DND-41 (cell line): ENCODE measurements around the gene PTCHD1.

Experiments used
- ATAC-seq: fragments of 200-7000 bp; cut with Tn5 transposase; 3 replicates; pipeline ENCODE4 v1.9.1; 2021; ENCODE audit warnings: low read depth; ENCODE audit not compliant: insufficient read depth
- DNase-seq: peaks from one replicate; pipeline ENCODE4 v3.0.0-alpha.2; 2020
- H2AFZ ChIP-seq: 2 replicates; pipeline ENCODE4 v1.6.0; 2012; ENCODE audit warnings: low read depth, low read length
- H3K27ac ChIP-seq: 2 replicates; pipeline ENCODE4 v1.5.1; 2012; ENCODE audit warnings: low read length, inconsistent platforms
- H3K27me3 ChIP-seq: fragments of 200-600 bp; sonication (generic); 2 replicates; pipeline ENCODE4 v1.6.0; 2012; ENCODE audit warnings: low read length, mild to moderate bottlenecking, inconsistent platforms; ENCODE audit not compliant: insufficient read depth, poor library complexity
- H3K36me3 ChIP-seq: 2 replicates; pipeline ENCODE4 v1.5.1; 2012; ENCODE audit warnings: low read length, inconsistent platforms; ENCODE audit not compliant: insufficient read depth
- H3K4me1 ChIP-seq: 2 replicates; pipeline ENCODE4 v1.5.1; 2012; ENCODE audit warnings: mild to moderate bottlenecking, low read length; ENCODE audit not compliant: insufficient read depth
- H3K4me2 ChIP-seq: 2 replicates; pipeline ENCODE4 v1.6.0; 2012; ENCODE audit warnings: mild to moderate bottlenecking, moderate library complexity, low read length, inconsistent platforms; ENCODE audit not compliant: insufficient read depth
- H3K4me3 ChIP-seq, 2 experiments: fragments of 200-600 bp in 1 of 2; shearing (Covaris generic) in 1 of 2; 2 replicates each; pipeline ENCODE4 v1.5.1; 2012 to 2016; ENCODE audit warnings: inconsistent platforms in 2 of 2, low read length in 2 of 2, mild to moderate bottlenecking in 2 of 2, low read depth in 1 of 2, moderate library complexity in 1 of 2
- H3K79me2 ChIP-seq: 2 replicates; pipeline ENCODE4 v1.6.0; 2012; ENCODE audit warnings: low read length, inconsistent platforms; ENCODE audit not compliant: insufficient read depth
- H3K9ac ChIP-seq: 2 replicates; pipeline ENCODE4 v1.6.0; 2012; ENCODE audit warnings: low read depth, mild to moderate bottlenecking, inconsistent platforms, low read length, moderate library complexity
- H3K9me3 ChIP-seq: 2 replicates; pipeline ENCODE4 v1.5.1; 2012; ENCODE audit warnings: low read length, moderate library complexity, mild to moderate bottlenecking, inconsistent platforms; ENCODE audit not compliant: insufficient read depth, severe bottlenecking
- H4K20me1 ChIP-seq: 2 replicates; pipeline ENCODE4 v1.6.0; 2012; ENCODE audit warnings: low read length; ENCODE audit not compliant: insufficient read depth
- EZH2 ChIP-seq: IDR thresholded peaks from 3 replicates; pipeline ENCODE4 v1.6.1; 2012; ENCODE audit warnings: borderline replicate concordance, low read depth, mild to moderate bottlenecking, moderate library complexity, low read length, inconsistent platforms; ENCODE audit not compliant: severe bottlenecking
- TF ChIP-seq, protein P1 (sequence below): IDR thresholded peaks from 2 replicates; pipeline ENCODE4 v1.5.1; 2012; ENCODE audit warnings: borderline replicate concordance, low read length, moderate library complexity, mild to moderate bottlenecking; ENCODE audit not compliant: poor library complexity, severe bottlenecking; ENCODE audit errors: extremely low read depth

PTCHD1 gene

DNA sequence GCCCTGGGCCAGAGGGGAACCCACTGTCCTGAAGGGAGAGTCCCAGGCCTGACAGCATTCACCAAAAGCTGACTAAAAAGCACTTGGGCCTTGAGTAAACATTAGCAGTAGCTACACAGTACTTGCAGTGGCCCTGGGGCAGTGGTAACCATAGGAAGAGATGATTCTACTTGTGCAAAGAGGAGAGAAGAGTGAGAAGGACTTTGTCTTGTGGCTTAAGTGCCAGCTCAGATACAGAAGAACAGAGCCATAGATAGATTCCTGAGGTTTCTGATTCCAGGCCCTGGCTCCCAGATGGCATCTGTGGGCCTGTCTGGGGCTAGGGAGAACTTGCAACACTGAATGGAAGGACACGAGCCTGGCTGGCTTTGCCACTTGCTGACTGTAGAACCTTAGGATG is 100.5 kb downstream of the PTCHD1 start:
- ATAC-seq (no peak), DNase-seq (no peak)

DNA sequence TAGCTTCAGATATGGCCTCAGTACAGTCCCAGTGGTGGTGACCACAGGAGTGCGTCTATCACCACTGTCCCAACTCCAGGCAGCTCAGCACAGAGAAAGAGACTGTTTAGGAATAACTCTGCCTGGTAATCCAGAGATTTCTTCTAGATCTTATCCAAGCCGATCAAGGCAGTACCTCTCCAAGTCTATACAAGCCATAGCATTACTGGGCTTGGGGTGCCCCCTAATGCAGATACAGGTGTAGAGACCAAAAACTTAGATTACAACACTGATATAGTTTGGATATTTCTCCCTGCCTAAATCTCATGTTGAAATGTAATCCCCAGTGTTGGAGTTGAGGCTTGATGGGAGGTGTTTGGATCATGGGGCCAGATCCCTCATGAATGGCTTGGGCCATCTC is 100.9 kb downstream of the PTCHD1 start:
- Histone ChIP-seq H3K4me3 (no peak overlapping the region), H3K9ac (no peak overlapping the region), H3K36me3 (no peaks in the 10 kb centered on the region), H3K27me3 (no peaks in the 10 kb centered on the region), H3K4me1 (no peaks in the 10 kb centered on the region), H3K79me2 (no peaks in the 10 kb centered on the region), H3K27ac (no peak overlapping the region), H3K4me2 (no peak overlapping the region), H3K9me3 (no peaks in the 10 kb centered on the region), H4K20me1 (no peaks in the 10 kb centered on the region), H2AFZ (no peak overlapping the region)
- DNase-seq: no peak
- no peak for TF ChIP-seq EZH2
- TF ChIP-seq, protein P1, sequence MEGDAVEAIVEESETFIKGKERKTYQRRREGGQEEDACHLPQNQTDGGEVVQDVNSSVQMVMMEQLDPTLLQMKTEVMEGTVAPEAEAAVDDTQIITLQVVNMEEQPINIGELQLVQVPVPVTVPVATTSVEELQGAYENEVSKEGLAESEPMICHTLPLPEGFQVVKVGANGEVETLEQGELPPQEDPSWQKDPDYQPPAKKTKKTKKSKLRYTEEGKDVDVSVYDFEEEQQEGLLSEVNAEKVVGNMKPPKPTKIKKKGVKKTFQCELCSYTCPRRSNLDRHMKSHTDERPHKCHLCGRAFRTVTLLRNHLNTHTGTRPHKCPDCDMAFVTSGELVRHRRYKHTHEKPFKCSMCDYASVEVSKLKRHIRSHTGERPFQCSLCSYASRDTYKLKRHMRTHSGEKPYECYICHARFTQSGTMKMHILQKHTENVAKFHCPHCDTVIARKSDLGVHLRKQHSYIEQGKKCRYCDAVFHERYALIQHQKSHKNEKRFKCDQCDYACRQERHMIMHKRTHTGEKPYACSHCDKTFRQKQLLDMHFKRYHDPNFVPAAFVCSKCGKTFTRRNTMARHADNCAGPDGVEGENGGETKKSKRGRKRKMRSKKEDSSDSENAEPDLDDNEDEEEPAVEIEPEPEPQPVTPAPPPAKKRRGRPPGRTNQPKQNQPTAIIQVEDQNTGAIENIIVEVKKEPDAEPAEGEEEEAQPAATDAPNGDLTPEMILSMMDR: no peak
- ATAC-seq: no peak

More for the DNA sequence above, 100.5 kb downstream of the PTCHD1 start:
- H3K79me2 ChIP-seq: no peaks in the 10 kb centered on the region
- H3K9ac ChIP-seq: no peak overlapping the region
- no peak overlapping the region for H3K27ac ChIP-seq
- no peaks in the 10 kb centered on the region for H3K36me3 ChIP-seq
- no peak for TF ChIP-seq EZH2
- TF ChIP-seq, protein P1: no peak
- H3K4me3 ChIP-seq: no peak overlapping the region
- H3K4me2 ChIP-seq: no peak overlapping the region
- no peaks in the 10 kb centered on the region for H4K20me1 ChIP-seq
- H2AFZ ChIP-seq: no peak overlapping the region
- H3K27me3 ChIP-seq: no peaks in the 10 kb centered on the region
- no peaks in the 10 kb centered on the region for H3K4me1 ChIP-seq
- no peaks in the 10 kb centered on the region for H3K9me3 ChIP-seq

DNA sequence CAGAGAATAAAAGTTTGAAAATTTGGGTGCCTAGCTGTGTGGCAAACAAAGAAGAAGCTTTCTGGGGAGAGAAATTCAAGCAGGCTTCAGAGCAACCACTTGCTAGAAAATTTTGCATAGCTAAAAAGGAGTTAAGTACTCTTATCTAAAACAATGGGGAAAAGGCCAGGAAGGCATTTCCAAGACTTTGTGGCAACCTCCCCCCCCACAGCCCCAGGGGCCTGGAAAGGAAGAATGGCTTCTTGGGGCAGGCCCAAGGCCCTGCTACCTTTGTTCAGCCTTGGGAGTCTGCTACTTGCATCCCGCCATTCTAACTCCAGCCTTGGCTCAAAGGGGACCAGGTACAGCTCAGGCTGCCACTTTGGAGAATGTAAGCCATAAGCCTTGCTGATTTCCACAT is 102.2 kb downstream of the PTCHD1 start:
- H3K4me3 ChIP-seq: no peak overlapping the region
- H3K4me1 ChIP-seq: no peaks in the 10 kb centered on the region
- H2AFZ ChIP-seq: no peak overlapping the region
- no peaks in the 10 kb centered on the region for H3K9me3 ChIP-seq
- H3K4me2 ChIP-seq: no peak overlapping the region
- H3K27me3 ChIP-seq: no peaks in the 10 kb centered on the region
- TF ChIP-seq, protein P1: no peak
- TF ChIP-seq EZH2: no peak
- no peaks in the 10 kb centered on the region for H3K79me2 ChIP-seq
- H4K20me1 ChIP-seq: no peaks in the 10 kb centered on the region
- H3K9ac ChIP-seq: no peak overlapping the region
- DNase-seq (no peak), ATAC-seq (no peak)
- H3K36me3 ChIP-seq: no peaks in the 10 kb centered on the region
- no peak overlapping the region for H3K27ac ChIP-seq

DNA sequence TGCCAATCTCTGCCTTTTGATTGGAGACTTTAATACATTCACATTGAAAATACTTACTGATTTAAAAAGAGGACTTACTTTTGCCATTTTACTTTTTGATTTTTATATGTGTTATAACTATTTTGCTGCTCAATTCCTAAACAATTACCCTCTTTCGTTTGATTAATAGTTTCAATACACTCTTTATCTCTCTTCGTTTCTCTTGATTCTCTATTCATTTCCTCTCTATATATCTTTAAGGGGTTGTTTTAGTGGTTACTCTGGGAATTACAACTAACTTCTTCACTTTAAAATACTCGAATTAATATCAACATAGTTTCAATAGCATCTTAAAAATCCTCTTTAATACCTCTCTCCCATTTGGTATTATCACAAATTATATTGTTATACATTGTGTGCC is 116.6 kb downstream of the PTCHD1 start:
- H4K20me1 ChIP-seq: no peaks in the 10 kb centered on the region
- H3K79me2 ChIP-seq: no peaks in the 10 kb centered on the region
- H2AFZ ChIP-seq: no peak overlapping the region
- H3K4me2 ChIP-seq: no peak overlapping the region
- H3K9me3 ChIP-seq: no peaks in the 10 kb centered on the region
- H3K36me3 ChIP-seq: no peaks in the 10 kb centered on the region
- no peak overlapping the region for H3K9ac ChIP-seq
- H3K4me1 ChIP-seq: no peaks in the 10 kb centered on the region
- no peak for ATAC-seq
- TF ChIP-seq, protein P1: no peak
- no peak for TF ChIP-seq EZH2
- no peaks in the 10 kb centered on the region for H3K27me3 ChIP-seq
- no peak overlapping the region for H3K4me3 ChIP-seq
- H3K27ac ChIP-seq: no peak overlapping the region
- no peak for DNase-seq
